ENCODE measurements around the gene CPLX1.

GRCh38 chr4:743463-744211, 82.3 kb downstream of the CPLX1 start:
- TF ChIP-seq TCF12 (IDR thresholded peaks at IDR 0.05; ENCODE audit: low read depth): no peak
- TF ChIP-seq CREB1 (IDR thresholded peaks at IDR 0.05; ENCODE audit: low read depth): no peak
- no peak for TF ChIP-seq YY1 (IDR thresholded peaks at IDR 0.05; ENCODE audit: low read depth)
- no peak for TF ChIP-seq TAF1 (IDR thresholded peaks at IDR 0.05; ENCODE audit: low read depth)
- no peak for TF ChIP-seq RAD21 (IDR thresholded peaks at IDR 0.05; ENCODE audit: low read depth)
- TF ChIP-seq EP300 (IDR thresholded peaks at IDR 0.05; ENCODE audit: borderline replicate concordance): no peak
- no peak for TF ChIP-seq MAX (IDR thresholded peaks at IDR 0.05)
- no peak for TF ChIP-seq NFIC (IDR thresholded peaks at IDR 0.05)
- no peak for TF ChIP-seq USF1 (IDR thresholded peaks at IDR 0.05)
- no peak for TF ChIP-seq EGR1 (IDR thresholded peaks at IDR 0.05)
- no peak for TF ChIP-seq ZBTB7A (IDR thresholded peaks at IDR 0.05; ENCODE audit: low read depth)
- TF ChIP-seq REST (IDR thresholded peaks at IDR 0.05; ENCODE audit: low read depth): no peak

Measured in Ishikawa (cell line).